Islet precursor cell (in vitro differentiated cells): Measurements from ENCODE around the gene CDKAL1.
"Not testable (repeated sequence)": the region's sequence is repeated elsewhere in the genome, so short reads cannot be mapped to it uniquely, and the experiment has no call there.

ENCODE experiments used
- DNase-seq: peaks from one replicate; pipeline ENCODE4 v3.0.0-alpha.2; 2018

CDKAL1 gene

DNA sequence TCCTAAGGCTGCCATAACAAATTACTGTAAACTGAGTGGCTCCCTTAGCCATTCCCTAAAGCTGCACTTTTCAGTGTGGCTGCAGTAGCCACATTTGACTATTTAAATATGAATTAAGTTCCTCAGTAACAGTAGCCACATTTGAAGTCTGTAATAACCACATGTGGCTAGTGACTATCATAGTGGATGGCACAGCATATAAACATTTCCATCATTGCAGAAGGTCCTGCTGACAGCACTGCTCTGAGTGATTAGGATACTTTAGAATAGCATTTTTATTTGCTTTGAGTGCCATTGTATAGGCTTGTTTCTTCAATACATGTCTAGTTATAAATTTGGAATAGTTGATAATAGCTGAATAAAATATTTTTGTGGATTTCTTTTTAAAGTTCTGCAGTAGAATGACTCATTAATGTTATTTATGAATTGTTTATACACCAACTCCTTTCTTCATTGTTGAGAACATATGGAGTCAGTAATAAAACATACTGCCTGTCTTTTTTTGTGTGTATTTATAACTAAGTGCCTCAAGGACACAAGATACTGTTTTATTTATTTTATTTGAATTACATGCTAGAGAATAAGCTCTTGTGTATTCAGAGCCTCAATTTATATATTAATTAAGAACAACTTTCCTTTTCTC, 217.2 kb downstream of the CDKAL1 start:
- DNase-seq: no peak

DNA sequence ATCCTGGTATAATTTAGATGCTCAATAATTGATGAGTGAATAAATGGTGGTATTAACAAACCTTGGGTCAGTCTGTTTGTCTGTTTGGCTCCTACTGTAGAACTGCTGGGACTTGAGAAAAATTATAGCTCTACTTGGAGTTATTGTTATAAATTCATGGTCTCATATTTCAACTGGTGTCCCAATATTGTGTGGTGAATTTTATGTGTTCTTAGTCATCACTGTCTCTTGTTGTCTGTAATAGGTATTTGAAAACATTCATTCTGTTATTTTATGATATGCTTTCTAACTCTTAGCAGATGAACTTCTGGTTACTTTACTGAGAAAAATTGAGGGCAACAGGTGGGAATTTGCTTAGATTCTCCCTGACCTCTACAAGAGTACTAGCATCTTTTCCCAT, 221.4 kb downstream of the CDKAL1 start:
- no peak for DNase-seq

DNA sequence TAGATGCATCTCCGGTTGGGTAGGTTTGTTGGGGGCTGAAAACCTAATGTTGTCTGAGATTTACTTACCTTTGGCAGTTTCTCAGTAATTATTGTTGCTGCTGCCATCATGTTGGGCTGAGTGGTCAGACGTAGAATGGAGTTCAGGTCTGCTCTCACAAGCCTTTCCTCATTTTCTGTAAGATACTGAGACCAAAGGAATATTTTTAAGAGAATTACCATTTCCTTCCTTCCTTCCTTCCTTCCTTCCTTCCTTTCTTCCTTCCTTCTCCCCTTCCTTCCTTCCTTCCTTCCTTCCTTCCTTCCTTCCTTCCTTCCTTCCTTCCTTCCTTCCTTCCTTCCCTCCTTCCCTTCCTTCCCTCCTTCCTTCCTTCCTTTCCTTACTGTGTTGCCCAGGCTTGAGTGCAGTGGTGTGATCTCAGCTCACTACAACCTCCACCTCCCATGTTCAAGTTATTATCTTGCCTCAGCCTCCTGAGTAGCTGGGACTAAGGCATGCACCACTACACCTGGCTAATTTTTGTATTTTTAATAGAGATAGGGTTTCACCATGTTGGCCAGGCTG, 222.4 kb downstream of the CDKAL1 start:
- DNase-seq: not testable (repeated sequence)

DNA sequence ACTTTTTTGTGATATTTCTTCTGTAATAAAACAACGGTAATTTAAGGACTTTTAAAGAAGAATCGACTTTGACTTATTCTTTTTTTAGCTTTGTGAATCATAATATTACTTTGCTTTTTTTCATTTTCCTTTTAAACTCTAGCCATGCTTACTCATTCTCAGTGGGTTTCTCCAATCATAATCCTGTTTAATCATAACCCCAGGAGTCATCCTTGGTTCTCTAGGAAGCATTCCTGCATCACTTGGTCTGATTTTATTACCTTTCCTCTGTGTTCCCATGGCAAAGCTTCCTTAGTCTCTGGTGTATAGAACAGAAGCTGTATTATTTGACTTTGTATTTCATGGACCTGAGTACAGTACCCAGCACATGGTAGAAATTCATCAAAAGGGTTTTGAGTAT, 223.5 kb downstream of the CDKAL1 start:
- no peak for DNase-seq

DNA sequence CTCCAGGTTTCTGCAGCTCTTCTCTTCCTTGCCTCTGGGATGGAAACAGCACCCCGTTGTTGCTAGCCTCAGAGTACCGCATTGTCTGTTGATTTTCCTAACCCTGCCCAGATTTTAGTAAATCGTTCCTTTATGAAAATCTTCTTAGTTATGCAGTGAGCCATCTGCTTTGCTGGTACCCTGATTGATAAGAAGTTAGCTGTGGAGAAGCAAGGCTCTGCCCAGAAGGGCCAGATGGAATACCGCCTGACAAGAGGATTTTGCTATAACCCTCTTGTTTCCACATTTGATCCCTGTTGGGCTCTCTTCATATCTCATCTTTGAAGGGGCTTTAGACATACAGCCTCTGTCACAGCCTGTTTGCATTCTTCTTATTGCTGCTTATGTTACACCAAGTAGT, 229.0 kb downstream of the CDKAL1 start:
- no peak for DNase-seq

DNA sequence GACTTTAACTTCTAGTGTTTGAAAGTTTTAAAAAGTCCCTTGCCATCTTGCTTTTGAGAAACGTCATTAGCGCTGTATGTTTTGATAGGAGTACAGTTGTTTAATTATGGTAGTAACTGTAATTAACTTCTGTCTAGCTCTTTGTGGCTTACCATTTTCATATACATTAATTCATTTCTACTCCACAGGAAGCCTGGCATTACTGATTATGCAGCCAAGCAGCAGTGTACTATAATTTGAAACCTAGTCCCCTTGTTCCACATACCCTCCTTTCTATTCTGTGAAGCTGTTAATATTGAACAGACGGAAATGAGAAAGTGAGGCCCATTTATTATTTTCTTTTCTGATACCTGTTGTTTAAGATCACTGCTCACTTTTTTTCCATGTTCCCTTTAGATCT, 235.4 kb downstream of the CDKAL1 start:
- DNase-seq: no peak

DNA sequence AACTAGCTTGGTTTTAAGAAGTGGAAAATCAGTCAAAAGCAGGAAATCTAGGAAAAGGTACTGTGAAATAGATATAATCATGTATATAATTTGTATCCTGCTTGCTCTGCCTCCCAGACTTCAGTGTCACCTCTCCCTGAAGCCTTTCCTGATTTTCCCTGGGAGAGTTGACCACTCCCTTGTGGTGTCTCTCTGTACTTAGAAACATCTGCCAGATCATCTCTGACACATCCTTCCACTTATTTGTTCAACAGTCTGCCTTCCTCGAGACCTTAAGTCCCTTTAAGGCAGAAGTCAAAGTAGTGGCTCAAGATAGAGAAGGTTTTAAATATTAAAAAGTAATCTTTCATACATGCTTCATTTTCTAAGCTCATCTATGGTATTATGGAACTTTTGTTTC, 236.5 kb downstream of the CDKAL1 start:
- no peak for DNase-seq

DNA sequence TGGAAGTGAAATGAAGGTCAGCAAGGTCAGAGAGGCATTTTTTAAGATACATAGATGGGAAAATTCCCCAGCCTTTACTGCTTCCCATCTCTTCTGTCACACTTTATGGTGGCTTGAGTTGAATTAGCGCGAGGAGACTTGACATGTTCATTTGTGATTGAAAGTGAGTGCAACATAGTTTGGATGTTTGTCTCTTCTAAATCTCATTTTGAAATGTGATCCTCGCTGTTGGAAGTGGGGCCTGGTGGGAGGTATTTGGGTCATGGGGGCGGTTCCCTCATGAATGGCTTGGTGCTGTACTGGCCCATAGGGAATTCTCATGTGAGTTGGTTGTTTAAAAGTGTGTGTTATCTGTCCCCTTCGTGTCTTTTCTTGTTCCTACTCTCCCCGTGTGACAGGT, 237.2 kb downstream of the CDKAL1 start:
- DNase-seq: no peak

DNA sequence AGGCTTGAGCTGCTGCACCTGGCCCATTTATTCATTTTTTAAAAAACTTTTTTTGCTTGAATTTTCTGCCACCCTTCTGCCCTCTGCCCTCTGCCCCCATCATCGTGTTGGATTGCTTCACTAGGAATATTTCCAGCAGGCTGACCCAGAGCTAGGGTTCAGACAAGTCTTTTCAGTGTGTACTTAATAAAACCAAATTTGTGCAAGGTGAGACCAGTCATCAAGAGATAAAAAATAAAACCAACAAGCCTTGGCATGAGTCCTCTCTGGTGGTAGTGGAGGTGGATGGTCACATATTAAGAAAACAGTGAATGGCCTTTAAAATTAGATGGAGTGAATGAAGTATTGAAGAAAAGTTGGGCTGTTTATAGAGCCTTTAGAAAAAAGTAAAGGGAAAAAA, 239.6 kb downstream of the CDKAL1 start:
- no peak for DNase-seq

DNA sequence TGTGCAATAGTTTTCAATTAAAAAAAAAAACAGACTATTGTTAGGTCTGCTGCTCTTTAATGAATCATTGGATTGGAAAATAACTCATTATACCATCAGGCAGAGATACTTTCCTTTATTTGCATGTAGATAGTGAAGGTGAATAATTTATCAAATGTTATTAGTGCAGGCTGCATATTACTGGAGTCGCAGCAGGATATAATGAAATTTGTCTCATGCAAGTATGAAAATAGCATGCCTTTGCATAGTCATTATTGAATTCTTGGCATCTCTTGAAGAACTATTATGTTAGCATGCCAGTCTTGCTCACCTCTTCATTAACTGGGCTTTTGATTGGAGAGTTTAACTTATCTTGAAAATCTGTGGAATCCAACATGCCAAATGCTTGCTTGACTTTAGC, 241.7 kb downstream of the CDKAL1 start:
- no peak for DNase-seq

DNA sequence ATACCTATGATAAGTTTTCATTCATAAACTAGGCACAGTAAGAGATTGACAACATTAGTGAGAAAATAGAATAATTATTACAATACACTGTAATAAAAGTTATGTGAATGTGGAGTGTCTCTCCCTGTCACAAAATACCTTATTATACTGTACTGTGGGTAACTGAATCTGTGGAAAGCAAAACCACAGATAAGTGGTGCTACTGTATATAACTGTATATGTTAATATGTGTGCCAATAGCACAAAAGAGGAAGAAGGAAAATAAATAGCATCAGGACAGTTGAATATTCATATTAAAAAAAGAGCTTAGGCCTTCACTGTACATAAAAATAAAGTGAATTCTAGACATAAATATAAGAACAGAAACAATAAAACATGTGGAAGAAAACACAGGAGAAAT, 243.5 kb downstream of the CDKAL1 start:
- DNase-seq: no peak

DNA sequence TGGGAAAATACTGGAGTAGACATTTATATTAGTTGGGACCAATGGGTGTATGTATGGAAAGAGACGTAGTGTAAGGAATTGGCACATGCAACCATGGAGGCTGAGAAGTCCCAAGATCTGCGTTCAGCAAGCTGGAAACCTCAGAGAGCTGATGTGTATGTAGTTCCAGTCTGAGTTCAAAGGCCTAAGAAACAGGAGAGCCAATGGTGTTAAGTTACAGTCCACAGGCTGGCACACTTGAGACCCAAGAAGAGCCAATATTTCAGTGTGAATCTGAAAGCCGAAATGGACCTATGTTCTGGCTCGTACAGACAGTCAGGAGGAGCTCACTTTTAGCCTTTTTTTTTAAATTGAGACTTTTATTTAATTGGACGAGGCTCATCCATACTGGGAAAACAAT, 244.2 kb downstream of the CDKAL1 start:
- no peak for DNase-seq

DNA sequence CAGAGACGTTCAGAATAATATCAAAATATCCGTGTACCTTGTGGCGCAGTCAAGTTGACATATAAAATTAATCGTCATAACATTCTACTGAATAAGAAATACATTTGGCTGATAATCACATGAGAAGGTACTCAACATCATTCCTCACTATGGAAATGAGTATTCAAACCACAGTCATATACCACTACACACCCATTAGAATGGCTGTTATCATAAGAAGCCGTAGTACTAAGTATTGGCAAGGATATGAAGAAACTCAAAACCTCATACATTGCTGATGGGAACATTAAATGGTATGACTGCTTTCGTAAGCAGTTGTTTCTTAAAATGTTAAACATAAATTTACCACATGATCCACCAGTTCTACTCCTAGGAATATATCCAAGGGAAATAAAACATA, 244.7 kb downstream of the CDKAL1 start:
- no peak for DNase-seq

DNA sequence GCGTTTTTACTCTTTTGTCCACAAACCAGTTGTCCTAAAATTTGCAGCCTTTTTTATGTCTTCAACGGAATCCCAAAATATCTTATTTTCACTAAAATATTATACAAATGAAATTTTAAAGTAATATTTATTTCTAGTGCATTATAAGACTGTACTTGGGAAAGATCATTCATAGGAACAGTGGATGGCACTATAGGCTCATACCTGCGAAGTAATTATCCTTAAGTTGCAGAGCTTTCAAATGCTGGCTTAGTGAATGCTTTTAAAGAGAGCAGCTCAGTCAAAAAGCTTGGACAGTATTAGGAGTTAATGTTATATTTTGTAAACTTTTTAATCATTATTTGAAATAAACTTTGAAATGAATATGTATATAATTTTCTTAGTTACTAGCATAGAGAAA, 254.9 kb downstream of the CDKAL1 start:
- no peak for DNase-seq

DNA sequence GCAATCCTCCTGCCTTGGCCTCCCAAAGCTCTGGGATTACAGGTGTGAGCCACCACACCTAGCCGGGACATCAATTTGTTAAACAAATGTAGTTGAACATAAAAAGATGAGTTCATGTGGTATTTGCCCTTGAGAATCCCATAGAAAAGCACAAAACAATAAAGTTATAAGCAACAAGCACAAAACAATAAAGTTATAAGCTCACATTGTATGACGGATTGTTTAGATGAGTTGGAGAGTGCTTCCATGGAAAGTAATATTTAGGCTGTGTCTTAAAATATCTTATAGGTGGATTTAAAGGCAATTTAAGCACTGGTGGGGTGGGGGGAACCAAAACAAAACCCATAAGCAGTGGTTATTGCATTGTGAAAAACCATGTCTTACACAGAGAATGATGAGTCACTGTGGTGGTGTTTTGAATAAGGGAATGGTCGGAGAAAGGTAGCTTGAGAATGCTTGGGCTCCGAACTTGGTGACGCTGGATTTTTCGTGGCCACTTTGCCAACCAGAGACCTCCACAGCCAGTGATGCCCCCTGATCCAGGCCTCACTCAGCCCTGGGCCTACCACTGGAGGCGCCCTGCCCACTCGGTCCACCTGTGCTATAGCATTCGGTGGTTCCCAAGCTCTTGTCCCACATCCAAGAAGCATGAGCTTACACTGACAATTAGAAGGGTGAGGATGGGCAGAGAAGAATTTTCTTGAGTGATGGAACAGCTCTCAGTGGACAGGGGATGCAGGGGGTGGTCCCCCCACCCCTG, 256.0 kb downstream of the CDKAL1 start:
- DNase-seq: no peak

DNA sequence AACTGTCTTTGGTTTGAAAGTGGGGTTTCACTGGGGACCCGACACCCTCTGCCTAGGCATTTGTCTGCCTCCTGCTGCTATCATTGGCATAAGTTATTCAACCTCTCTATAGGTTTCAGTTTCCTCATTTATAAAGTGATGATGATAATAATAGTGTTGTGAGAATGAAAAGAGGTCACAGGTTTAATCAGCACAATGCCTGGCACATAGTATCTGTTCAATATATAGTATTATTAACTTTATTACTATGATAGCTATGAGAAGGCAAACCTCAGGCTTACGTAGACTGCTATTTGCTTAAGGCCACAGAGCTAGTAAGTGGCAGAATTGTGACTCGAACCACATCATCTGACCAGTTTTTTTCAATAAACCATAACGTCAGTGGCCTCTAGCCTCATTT, 256.8 kb downstream of the CDKAL1 start:
- no peak for DNase-seq

DNA sequence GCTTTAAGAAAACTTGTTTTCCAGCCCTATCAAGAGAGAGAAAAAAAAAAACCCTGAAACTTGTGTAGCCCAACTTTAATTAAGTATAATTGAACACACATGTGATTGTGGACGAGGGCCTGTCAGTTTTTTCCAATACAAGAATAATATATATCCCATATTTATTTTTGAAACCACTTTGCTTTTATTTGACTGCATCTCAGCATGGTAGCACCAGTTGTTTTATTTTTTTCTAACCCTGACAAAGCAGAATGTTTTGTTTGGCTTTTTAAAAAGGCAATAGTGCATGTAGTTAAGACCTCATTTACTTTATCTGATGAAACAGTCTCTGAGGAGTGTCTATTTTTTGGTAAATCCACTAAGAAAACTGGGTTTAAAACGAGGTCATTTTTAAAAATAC, 257.7 kb downstream of the CDKAL1 start:
- no peak for DNase-seq

DNA sequence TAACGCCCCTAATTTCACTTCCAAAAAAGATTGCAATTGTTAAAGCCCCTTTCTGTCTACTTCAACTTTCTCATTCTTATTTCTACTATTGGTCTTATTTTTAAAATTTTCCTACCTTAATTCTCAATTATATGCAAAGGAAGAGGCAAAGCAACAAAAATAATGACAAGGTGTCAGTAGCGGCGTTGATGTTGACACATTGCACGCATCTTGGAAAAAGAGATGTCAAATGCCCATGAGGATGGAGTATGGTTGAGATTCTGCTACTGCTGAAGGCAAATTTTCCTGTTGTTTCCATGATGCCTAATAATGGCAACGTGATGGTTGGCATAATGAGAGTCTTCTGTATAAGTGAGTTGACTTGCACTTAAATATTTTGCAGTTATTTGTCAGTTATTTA, 258.9 kb downstream of the CDKAL1 start:
- DNase-seq: no peak

DNA sequence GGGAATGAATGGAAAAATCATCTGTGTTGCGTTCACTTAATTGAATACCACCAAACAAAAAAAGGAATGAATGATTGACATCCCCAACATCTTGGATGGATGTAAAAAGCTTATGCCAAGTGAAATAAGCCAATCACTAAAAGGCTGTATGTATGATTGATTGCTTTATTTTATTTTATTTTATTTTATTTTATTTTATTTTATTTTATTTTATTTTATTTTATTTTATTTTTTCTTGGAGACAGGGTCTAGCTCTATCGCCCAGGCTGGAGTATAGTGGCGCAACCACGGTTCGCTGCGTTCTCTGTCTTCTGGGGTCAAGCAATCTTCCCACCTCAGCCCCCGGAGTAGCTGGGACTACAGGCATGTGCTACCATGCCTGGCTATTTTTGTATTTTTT, 263.3 kb downstream of the CDKAL1 start:
- no peak for DNase-seq

DNA sequence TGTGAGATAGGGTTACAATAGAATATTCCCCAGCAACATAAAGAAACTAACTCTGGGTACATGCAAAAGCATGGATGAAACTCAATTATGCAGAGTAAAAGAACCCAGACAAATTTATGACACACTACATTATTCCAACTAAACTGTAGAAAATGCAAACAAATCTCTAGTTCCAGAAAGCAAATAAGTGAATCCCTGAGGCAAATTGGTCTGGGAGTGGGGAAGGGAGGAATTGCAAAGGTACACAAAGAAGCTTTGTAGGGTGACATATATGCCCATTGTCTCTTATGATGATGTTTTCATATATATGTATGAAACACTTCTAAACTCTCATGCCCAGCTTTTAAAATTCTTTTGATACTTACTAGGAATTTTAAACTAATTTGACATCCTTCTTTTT, 266.0 kb downstream of the CDKAL1 start:
- no peak for DNase-seq

DNA sequence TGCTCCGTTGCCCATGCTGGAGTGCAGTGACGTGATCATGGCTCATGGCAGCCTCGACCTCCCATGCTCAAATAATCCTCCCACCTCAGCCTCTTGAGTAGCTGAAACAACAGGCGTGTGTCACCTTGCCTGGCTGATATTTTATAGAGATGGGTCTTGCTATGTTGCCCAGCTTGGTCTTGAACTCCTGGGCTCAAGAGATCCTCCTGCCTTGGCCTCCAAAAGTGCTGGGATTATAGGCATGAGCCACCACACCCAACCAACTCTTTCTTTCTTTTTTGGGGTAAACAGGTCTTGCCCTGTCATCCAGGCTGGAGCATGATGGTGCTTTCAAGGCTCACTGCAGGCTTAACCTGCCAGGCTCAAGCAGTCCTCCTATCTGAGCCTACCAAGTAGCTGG, 266.4 kb downstream of the CDKAL1 start:
- DNase-seq: no peak

DNA sequence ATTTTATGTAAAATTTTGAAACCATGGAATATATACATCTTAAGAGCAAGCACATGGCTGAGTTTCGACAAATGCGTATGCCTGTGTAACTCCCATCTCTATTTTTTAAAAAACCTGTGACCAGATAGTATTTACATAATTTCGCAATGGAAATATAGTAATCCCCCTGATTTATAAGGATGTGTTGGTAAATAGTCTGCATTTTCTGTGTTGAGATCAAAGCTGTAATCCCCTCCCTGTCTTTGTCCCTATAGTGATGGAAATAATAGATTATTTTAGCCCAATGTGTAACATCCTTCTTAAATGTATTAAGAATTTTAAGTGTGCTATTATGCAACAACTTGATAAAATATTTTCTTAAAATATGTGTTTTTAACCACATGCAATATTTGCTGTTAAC, 267.3 kb downstream of the CDKAL1 start:
- no peak for DNase-seq

DNA sequence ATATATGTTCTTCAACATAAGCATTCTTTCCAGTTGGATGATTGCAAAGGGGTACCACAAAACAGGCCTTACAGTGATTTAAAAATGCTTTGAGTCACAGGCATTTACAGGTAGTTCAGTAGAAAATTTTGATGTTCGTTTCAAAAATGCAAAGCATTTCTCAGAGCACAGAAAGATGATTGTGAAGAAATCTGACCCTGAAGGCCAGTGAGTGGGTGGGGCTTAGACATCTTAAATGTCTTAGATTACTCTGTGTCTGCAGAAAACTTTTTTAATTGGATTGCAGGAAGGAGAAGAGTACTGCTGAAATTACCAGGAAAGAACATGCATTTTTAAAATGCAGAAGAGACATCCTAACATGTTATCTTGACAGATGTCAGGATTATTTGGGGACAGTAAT, 268.3 kb downstream of the CDKAL1 start:
- no peak for DNase-seq

DNA sequence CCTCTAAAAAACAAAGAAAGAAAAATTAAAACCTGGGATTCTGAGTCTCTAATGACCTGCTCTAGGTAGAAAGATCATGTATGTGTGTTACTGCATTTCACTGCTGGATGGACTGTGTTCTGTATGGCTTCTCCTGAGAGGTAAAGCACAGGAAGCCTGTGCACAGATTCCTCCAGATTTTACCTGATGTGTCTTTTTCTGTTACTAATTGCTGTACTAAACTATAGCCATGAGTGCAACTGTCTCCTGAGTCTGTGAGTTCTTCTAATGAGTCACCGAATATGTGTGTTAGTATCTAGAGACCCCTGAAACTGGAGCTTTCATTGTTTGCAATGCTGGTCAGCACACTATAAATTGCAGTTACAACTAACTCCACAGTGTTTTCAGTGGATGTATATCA, 270.8 kb downstream of the CDKAL1 start:
- DNase-seq: no peak

DNA sequence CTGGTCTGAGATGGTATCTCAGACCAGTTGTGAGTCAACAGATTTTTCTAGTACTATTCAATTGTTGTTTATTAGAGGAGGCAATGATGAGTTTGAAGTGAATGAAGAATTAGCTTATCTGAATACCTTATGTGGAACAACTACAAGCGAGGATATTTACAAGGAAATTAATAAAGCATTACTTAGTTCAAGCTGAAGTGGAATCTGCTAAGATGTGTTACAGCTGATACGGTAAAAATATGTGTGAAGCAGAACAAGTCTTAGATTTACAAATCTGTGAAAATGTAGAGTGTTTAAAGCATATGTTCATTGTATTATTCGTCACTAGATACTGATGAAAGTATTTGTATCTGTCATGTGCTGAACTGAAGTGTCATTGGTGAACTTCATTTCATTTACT, 272.4 kb downstream of the CDKAL1 start:
- no peak for DNase-seq
